ENCODE results near the gene ZC3H18. TPM values are rescaled to one million over a fixed set of nuclear protein-coding genes. Genes with fewer than 3 reads are reported as not detected.
A peak's percentile ranks its signal among the peaks of the same experiment; 100 is the strongest.

Gene ZC3H18
- polyA plus RNA-seq, 3 donors = 5.5 to 36.4 (median 6.8) TPM

DNA sequence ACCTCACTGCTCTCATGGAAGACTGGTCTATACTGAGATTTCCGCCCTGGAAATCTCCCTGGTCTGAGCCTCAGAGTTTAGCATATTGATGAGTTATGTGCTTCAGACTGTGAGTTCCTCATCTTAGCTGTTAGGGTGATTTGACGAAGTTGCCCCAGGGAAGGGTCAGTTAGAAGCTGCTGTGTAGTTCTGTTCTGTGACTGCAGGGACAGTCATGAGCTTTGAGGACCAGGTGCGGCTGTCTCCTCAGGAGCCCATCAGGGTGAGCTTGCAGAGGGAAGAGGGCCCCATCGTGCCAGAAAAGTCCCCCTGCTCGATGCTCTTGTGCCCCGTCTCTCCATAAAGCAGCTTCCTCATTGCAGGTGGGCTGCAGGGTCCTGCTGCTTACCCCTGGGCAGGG is 39.9 kb downstream of the ZC3H18 start:
- H2AFZ ChIP-seq (ENCODE audit: insufficient read depth, low read depth, low read length, poor library complexity, severe bottlenecking) = no peak overlapping the region
- TF ChIP-seq, protein P1, sequence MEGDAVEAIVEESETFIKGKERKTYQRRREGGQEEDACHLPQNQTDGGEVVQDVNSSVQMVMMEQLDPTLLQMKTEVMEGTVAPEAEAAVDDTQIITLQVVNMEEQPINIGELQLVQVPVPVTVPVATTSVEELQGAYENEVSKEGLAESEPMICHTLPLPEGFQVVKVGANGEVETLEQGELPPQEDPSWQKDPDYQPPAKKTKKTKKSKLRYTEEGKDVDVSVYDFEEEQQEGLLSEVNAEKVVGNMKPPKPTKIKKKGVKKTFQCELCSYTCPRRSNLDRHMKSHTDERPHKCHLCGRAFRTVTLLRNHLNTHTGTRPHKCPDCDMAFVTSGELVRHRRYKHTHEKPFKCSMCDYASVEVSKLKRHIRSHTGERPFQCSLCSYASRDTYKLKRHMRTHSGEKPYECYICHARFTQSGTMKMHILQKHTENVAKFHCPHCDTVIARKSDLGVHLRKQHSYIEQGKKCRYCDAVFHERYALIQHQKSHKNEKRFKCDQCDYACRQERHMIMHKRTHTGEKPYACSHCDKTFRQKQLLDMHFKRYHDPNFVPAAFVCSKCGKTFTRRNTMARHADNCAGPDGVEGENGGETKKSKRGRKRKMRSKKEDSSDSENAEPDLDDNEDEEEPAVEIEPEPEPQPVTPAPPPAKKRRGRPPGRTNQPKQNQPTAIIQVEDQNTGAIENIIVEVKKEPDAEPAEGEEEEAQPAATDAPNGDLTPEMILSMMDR (IDR thresholded peaks at IDR 0.05) = no peak
- peak overlapping the region in 1 of 7 donors; percentile 12 for H3K27ac Mint-ChIP-seq

GRCh38 chr16:88610909-88611812 is 41.0 kb downstream of the ZC3H18 start:
- no peak overlapping the region for H3K4me3 ChIP-seq (replicated peaks in 1 of 3; ENCODE audit: low read depth in 2 of 3, low read length in 3 of 3)
- H3K4me1 ChIP-seq (ENCODE audit: control insufficient read depth in 1 of 2, insufficient read depth in 2 of 2, low read length in 2 of 2) = peaks cover 4 to 9% of the 10 kb centered on the region in 2 donors
- Mint-ChIP-seq H3K27me3 (ENCODE audit: low read depth in 3 of 3) (no peaks in the 10 kb centered on the region), H3K9me3 (no peaks in the 10 kb centered on the region), H3K27ac (peak overlapping the region in 1 of 7 donors; percentile 46), H3K4me1 (peaks cover 15% of the 10 kb centered on the region), H3K4me3 (no peak overlapping the region), H3K36me3 (peaks cover 72 to 88% of the 10 kb centered on the region in 2 donors)
- no peaks in the 10 kb centered on the region for H3K9me3 ChIP-seq (replicated peaks in 1 of 2; ENCODE audit: control insufficient read depth in 1 of 2, insufficient read depth in 1 of 2, low read length in 2 of 2)
- peaks cover 12% of the 10 kb centered on the region for H3K79me2 ChIP-seq (ENCODE audit: insufficient read depth, low read length)
- TF ChIP-seq, protein P1 (IDR thresholded peaks at IDR 0.05) = no peak
- peaks cover 78 to 91% of the 10 kb centered on the region in 2 donors for H3K36me3 ChIP-seq (replicated peaks in 1 of 2; ENCODE audit: control insufficient read depth in 1 of 2, insufficient read depth in 2 of 2, low read length in 2 of 2)
- no peak overlapping the region for H3K9ac ChIP-seq (ENCODE audit: insufficient read depth, low read length, poor library complexity, severe bottlenecking)
- DNase-seq = no peak
- WGBS (ENCODE audit: insufficient coverage) = 96% methylated on average over 45 of the region's 49 CpGs
- intact Hi-C loops (cut with micrococcal nuclease) = no loop called here
- H3K27ac ChIP-seq (ENCODE audit: low read depth in 1 of 2, low read length in 2 of 2) = no peak overlapping the region
- no peak overlapping the region for H3K4me2 ChIP-seq (replicated peaks; ENCODE audit: extremely low read depth, low read length, poor library complexity, severe bottlenecking)
- H4K20me1 ChIP-seq (ENCODE audit: insufficient read depth, low read length) = peaks cover 72% of the 10 kb centered on the region
- H3K27me3 ChIP-seq (ENCODE audit: control insufficient read depth in 2 of 2, insufficient read depth in 2 of 2, low read length in 2 of 2) = no peaks in the 10 kb centered on the region
- H2AFZ ChIP-seq (ENCODE audit: insufficient read depth, low read depth, low read length, poor library complexity, severe bottlenecking) = no peak overlapping the region

More for the DNA sequence above, 39.9 kb downstream of the ZC3H18 start:
- Histone ChIP-seq H3K36me3 (replicated peaks in 1 of 2; ENCODE audit: control insufficient read depth in 1 of 2, insufficient read depth in 2 of 2, low read length in 2 of 2) (peaks cover 79 to 91% of the 10 kb centered on the region in 2 donors), H3K4me1 (ENCODE audit: control insufficient read depth in 1 of 2, insufficient read depth in 2 of 2, low read length in 2 of 2) (peaks cover 4 to 12% of the 10 kb centered on the region in 2 donors), H4K20me1 (ENCODE audit: insufficient read depth, low read length) (peaks cover 68% of the 10 kb centered on the region), H3K9ac (ENCODE audit: insufficient read depth, low read length, poor library complexity, severe bottlenecking) (no peak overlapping the region), H3K79me2 (ENCODE audit: insufficient read depth, low read length) (peaks cover 6% of the 10 kb centered on the region), H3K4me2 (replicated peaks; ENCODE audit: extremely low read depth, low read length, poor library complexity, severe bottlenecking) (no peak overlapping the region), H3K4me3 (replicated peaks in 1 of 3; ENCODE audit: low read depth in 2 of 3, low read length in 3 of 3) (no peak overlapping the region), H3K27me3 (ENCODE audit: control insufficient read depth in 2 of 2, insufficient read depth in 2 of 2, low read length in 2 of 2) (no peaks in the 10 kb centered on the region), H3K27ac (ENCODE audit: low read depth in 1 of 2, low read length in 2 of 2) (no peak overlapping the region), H3K9me3 (replicated peaks in 1 of 2; ENCODE audit: control insufficient read depth in 1 of 2, insufficient read depth in 1 of 2, low read length in 2 of 2) (no peaks in the 10 kb centered on the region)
- Mint-ChIP-seq H3K27me3 (ENCODE audit: low read depth in 3 of 3) (no peaks in the 10 kb centered on the region), H3K36me3 (peaks cover 67 to 89% of the 10 kb centered on the region in 2 donors), H3K4me1 (peaks cover 15% of the 10 kb centered on the region), H3K4me3 (no peak overlapping the region), H3K9me3 (no peaks in the 10 kb centered on the region)
- WGBS (ENCODE audit: insufficient coverage) = 90% methylated on average over 6 of the region's 6 CpGs
- intact Hi-C loops (cut with micrococcal nuclease) = no loop called here
- no peak for DNase-seq

Measured in CD14-positive monocyte (primary cell).